Lower leg skin (tissue), 4 donors: ENCODE results near the gene MBD6. TPM values are rescaled to one million over a fixed set of nuclear protein-coding genes. Genes with fewer than 3 reads are reported as not detected.

Source experiments
- DNase-seq, 2 donors: peaks; one replicate each; pipeline ENCODE4 v3.0.0-alpha.2; 2019; ENCODE audit warnings: low spot score in 2 of 2
- H3K4me3 ChIP-seq: fragments of 200-600 bp; sonication (generic); 2 replicates; pipeline ENCODE4 v1.5.1; 2017; ENCODE audit warnings: mild to moderate bottlenecking, low read depth; ENCODE audit not compliant: poor library complexity, severe bottlenecking
- POLR2A ChIP-seq, 2 donors: fragments of 450-650 bp; IDR thresholded peaks; one replicate each; pipeline ENCODE4 v1.6.1; 2016 to 2017; ENCODE audit warnings: antibody characterized with exemption in 2 of 2, mild to moderate bottlenecking in 1 of 2, moderate library complexity in 1 of 2
- WGBS, 2 donors: methylation state at CpG; one replicate each; pipeline ENCODE4 v1.1.5; 2018; 5-methylcytosine and 5-hydroxymethylcytosine counted together
- intact Hi-C: fragments of 100-400 bp; cut with DNase I; formaldehyde crosslinking; loops from one replicate; pipeline ENCODE4 v1.15.0; 2023; ENCODE audit warnings: low total_unique reads
- total RNA-seq, 4 donors: library from RNA; depleted of rRNA; stranded (reverse); fragments of >200 nt; gene quantifications; one replicate each; pipeline ENCODE4 v1.1.0, GENCODE V29; 2016
- TF ChIP-seq, protein P1 (sequence below), 3 donors: fragments of 450-650 bp; IDR thresholded peaks; one replicate each; pipeline ENCODE4 v1.5.1; 2016; ENCODE audit warnings: antibody characterized with exemption in 3 of 3, mild to moderate bottlenecking in 3 of 3, moderate library complexity in 2 of 3

The MBD6 gene
- total RNA-seq, 4 donors from 2014 or later = 13.8 to 50.4 (median 26.5) TPM

DNA sequence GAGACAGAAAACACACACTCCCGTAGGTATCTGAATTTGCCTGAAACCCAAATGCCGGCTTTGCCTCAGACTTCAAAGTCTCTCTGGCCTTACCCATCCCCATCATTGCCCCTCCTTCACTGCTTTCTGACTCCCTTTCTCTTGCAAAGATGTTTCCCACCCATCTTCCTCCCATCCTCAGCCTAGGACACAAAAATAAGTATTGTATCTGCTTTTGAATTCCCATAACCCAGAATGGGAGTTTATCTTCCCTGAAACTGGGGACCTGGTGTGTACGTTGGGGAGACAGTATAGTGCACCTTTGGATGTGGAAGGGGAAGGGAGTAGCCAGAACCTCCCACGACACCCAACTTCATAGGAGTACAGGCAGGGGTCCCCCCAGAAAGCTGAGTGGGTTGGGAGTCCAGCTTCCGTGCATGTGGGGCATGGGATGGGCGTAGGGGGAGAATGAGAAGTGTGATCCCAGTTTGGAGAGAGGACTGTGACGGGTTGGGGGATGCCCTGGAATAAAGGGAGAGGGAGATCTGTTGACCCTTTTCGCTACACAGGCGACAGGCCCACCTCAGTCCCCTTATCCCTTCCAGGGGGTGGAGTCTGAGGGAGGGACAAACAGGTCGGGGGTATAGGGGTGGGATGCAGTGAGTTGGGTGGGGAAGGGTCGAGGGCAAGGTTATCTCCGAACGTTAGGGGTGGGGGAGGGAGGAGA lies 26.7 kb downstream of the MBD6 start:
- no peak overlapping the region for H3K4me3 ChIP-seq
- WGBS, 2 donors = 34% methylated on average over 13 of the region's 13 CpGs
- intact Hi-C loops = no loop called here
- DNase-seq = no peak
- TF ChIP-seq, protein P1, sequence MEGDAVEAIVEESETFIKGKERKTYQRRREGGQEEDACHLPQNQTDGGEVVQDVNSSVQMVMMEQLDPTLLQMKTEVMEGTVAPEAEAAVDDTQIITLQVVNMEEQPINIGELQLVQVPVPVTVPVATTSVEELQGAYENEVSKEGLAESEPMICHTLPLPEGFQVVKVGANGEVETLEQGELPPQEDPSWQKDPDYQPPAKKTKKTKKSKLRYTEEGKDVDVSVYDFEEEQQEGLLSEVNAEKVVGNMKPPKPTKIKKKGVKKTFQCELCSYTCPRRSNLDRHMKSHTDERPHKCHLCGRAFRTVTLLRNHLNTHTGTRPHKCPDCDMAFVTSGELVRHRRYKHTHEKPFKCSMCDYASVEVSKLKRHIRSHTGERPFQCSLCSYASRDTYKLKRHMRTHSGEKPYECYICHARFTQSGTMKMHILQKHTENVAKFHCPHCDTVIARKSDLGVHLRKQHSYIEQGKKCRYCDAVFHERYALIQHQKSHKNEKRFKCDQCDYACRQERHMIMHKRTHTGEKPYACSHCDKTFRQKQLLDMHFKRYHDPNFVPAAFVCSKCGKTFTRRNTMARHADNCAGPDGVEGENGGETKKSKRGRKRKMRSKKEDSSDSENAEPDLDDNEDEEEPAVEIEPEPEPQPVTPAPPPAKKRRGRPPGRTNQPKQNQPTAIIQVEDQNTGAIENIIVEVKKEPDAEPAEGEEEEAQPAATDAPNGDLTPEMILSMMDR (IDR thresholded peaks at IDR 0.05) = no peak
- no peak for TF ChIP-seq POLR2A (IDR thresholded peaks at IDR 0.05)

DNA sequence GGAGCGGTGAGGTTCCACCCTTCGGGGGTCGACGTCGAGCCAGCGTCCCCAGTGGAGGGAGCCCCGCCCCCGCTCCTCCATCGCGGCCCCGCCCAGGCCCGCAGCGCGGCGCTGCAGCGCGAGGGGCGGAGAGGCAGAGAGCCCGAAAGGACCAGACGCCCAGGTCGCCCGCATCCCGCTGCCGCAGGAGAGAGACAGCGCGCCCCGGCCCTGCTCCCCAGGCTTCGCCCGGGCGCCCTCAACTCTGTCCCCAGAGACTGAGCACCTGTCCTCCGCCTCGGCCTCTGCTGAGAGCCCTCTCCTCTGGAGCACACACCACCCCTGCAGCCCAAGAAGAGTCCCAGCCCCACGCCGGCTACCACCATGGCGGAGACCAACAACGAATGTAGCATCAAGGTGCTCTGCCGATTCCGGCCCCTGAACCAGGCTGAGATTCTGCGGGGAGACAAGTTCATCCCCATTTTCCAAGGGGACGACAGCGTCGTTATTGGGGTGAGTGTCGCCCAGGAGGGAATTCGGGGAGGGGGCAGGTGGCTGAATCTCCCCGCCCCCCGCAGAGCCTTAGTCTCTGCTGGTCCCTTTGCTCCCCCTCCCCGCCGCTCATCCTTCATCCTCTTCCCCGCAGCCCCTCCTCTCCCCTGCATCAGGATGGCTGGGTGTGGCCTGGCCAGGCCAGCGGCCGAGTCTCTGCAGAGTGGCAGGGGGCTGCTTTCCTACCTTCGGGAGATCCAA lies 27.5 kb downstream of the MBD6 start, which contains the start of gene KIF5A:
Gene KIF5A (plus strand): TSS at position 136 of the 732 bp plus-strand sequence. CDS start 228 bp downstream, at position 364.
- DNase-seq = no peak
- TF ChIP-seq, protein P1 (IDR thresholded peaks at IDR 0.05) = no peak
- no peak for TF ChIP-seq POLR2A (IDR thresholded peaks at IDR 0.05)
- H3K4me3 ChIP-seq = no peak within 1 kb of the TSS
- intact Hi-C loops = no loop called here
- 9 to 12% methylated on average over 33 to 39 of the region's 52 CpGs for whole genome bisulfite sequencing, 2 donors

DNA sequence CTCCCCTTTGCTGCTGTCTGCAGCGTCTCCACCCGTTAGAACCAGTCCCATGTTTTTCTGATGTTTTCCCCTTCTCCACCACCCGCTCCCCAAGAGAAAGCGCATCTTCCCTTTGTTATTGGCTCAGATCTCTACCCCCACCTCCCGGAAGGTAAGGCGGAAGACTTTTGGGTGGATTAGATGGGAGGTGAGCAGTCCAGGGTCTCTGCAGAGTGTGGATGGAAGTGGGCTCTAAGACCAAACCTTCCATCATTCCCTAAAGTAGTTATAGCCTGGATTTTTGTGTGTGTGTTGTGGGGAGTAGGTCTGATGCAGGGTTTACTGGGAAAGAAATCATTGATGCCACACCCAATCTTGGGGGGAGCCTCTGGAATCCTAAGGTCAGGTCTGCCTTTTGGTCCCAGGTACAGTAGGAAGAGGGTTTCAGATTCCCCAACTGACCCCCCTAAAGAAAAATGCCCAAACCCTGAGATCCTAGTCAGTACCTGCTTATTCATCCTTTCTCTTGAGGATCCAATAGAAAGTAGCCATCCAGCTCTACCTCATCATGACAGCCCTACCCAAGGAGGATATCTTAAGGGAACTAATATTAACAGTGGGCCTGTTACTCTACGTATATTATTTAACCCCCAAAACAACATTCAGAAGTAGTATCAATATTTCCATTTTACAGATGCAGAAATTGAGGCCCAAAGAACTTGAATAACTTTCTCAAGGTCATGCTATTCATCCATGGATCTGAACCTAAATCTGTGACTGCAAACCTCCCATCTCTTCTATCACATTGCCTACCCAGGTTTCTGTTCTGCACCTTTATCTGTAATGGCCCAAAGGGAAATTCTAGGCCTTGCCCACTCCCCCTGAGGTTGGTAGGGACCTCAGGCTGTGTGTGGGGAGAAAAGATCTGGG lies 28.3 kb downstream of the MBD6 start:
- intact Hi-C loops = no loop called here
- WGBS, 2 donors = 71 to 73% methylated on average over 7 of the region's 7 CpGs
- TF ChIP-seq POLR2A (IDR thresholded peaks at IDR 0.05) = no peak
- no peak overlapping the region for H3K4me3 ChIP-seq
- no peak for DNase-seq

DNA sequence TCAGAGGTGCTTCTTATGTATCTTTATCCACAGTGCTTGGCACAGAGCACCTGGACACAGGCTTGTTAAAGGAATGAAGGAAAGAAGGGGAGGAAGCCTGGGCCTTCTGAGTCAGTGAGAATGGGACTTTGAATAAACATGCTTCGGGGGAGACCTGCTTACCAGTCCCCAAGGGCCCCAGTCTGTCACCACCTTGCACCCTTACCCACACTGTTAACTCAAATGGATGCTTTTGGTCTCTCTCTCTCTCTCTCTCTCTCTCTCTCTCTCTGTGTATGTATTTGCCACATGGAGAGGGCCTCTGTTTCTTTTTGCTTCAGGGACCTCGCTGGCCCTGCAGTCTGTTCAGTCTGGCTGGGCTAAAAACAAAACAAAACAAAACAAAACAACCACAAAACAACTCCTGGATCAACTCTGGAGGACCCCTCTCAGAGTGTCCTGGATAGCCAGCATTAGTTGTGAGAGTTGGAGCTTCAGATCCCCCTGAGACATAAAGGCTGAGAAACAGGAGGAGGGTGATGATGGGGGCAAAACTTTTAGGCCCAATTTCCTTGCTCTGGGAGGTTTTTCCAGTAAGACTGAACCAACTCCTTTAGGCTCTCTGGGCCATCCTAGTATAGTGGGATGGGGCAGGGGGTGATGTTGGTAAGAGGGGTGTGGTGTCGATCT lies 29.1 kb downstream of the MBD6 start:
- intact Hi-C loops = no loop called here
- WGBS, 2 donors = 88 to 89% methylated on average over 3 of the region's 3 CpGs
- H3K4me3 ChIP-seq = no peak overlapping the region
- no peak for DNase-seq
- TF ChIP-seq, protein P1 (IDR thresholded peaks at IDR 0.05) = no peak
- TF ChIP-seq POLR2A (IDR thresholded peaks at IDR 0.05) = no peak

DNA sequence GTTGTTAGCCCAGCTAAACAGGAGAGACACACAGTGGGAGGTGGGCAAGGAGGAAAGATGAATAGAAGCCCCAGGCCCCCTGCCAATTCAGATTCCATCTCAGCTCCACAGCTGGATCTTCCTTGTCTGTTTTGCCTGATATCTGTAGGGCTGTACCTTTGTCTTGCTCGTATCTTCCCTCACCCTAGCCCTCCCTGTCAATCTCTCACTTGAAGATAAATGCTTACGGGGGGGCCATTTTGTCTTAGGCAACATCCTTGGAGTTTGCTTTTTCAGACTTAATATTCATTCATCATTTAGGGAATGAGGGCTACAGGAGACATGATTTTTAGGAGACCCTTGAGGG lies 29.7 kb downstream of the MBD6 start:
- no peak overlapping the region for H3K4me3 ChIP-seq
- TF ChIP-seq POLR2A (IDR thresholded peaks at IDR 0.05) = no peak
- TF ChIP-seq, protein P1 (IDR thresholded peaks at IDR 0.05) = no peak
- DNase-seq = no peak
- intact Hi-C loops = no loop called here
- 72 to 96% methylated on average over 2 of the region's 2 CpGs for WGBS, 2 donors
